Measurements from ENCODE around the gene ELAC2. TPM values are rescaled to one million over a fixed set of nuclear protein-coding genes. Genes with fewer than 3 reads are reported as not detected.

Gene ELAC2
- total and polyA plus RNA-seq, 11 donors, result 28.2 to 114 (median 66.8) TPM

DNA sequence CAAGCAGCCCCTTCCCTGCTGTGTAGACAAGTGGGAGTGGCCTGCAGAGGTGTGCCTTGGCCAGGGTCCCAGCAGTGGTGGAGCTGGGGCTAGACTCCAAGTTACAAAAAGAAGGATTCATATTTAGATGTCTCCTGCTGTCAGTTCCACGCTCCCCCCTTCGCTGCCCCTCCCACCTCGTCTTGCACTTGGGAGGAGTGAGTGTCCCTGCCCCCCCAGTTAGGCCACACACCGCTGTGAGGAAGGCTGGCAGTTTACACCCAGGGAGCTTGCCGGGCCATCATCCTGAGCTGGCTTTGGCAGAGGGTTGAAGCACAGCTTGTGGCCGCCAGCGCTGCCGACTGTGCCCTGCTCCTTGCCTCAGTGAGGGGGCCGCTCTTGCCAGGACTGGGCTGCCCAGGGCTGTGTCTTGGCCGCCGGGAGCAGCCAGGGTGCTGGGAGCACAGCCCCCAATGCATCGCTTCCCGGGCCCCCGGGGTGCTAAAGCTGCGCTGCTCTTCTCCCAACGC, 44.3 kb downstream of the ELAC2 start:
- 2 to 8% (median 2%) methylated on average over 14 to 16 of the region's 16 CpGs; no CpG with 5 or more reads in 1 of the 4 donors for WGBS, 4 donors
- intact Hi-C loops (cut with DNase I), result no loop called here
- peaks cover 0 to 13% (median 0%) of the 10 kb centered on the region in 12 donors for H3K4me1 ChIP-seq
- H3K36me3 ChIP-seq, result no peaks in the 10 kb centered on the region
- H3K27ac ChIP-seq, result peak overlapping the region in 1 of 12 donors; percentile 47
- H3K4me3 ChIP-seq, result peak overlapping the region in 11 of 12 donors; percentile 11 to 55 (median 44)
- TF ChIP-seq CTCF (IDR thresholded peaks at IDR 0.05), result no peak
- ATAC-seq, result peak; percentile 29 to 73 (median 68)
- no peaks in the 10 kb centered on the region for H3K9me3 ChIP-seq
- DNase-seq, result no peak
- H3K27me3 ChIP-seq, result peaks cover 0 to 15% (median 0%) of the 10 kb centered on the region in 9 donors

- 72 to 75% (median 73%) methylated on average over 11 of the region's 11 CpGs for WGBS, 4 donors
- intact Hi-C loops (cut with DNase I), result no loop called here
- ATAC-seq (no peak), DNase-seq (no peak)
- Histone ChIP-seq H3K9me3 (no peaks in the 10 kb centered on the region), H3K36me3 (no peaks in the 10 kb centered on the region), H3K27ac (no peak overlapping the region), H3K4me3 (no peak overlapping the region), H3K4me1 (peaks cover 0 to 5% (median 0%) of the 10 kb centered on the region in 12 donors), H3K27me3 (no peaks in the 10 kb centered on the region)
- TF ChIP-seq CTCF (IDR thresholded peaks at IDR 0.05) (no peak), POLR2A (IDR thresholded peaks at IDR 0.05) (no peak)
Measured at GRCh38 chr17:12967962-12968361, 49.9 kb downstream of the ELAC2 start.

GRCh38 chr17:12966413-12966812, 51.4 kb downstream of the ELAC2 start:
- TF ChIP-seq POLR2A (IDR thresholded peaks at IDR 0.05) (no peak), CTCF (IDR thresholded peaks at IDR 0.05) (no peak)
- no peak for ATAC-seq
- no peak overlapping the region for H3K27ac ChIP-seq
- peaks cover 0 to 5% (median 0%) of the 10 kb centered on the region in 12 donors for H3K4me1 ChIP-seq
- intact Hi-C loops (cut with DNase I), result no loop called here
- H3K4me3 ChIP-seq, result no peak overlapping the region
- H3K9me3 ChIP-seq, result no peaks in the 10 kb centered on the region
- no peaks in the 10 kb centered on the region for H3K36me3 ChIP-seq
- H3K27me3 ChIP-seq, result no peaks in the 10 kb centered on the region
- no peak for DNase-seq
- WGBS, 4 donors, result 85 to 96% (median 92%) methylated on average over 5 of the region's 5 CpGs

DNA sequence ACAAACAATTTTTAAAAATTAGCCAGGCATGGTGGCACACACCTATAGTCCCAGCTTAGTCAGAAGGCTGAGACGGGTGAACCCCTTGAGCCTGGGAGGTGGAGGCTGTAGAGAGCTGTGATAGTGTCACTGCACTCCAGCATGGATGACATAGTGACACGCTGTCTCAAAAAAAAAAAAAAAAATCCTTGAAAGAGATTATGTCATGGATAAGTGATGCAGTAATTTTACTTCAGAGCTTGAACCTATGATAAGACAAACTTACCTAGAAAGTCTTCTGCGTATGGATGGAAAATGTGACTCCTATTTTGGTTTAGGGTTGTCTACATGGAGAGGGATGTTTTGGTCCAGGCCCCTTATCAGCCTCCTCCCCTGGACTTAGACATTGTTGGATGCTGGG, 51.8 kb downstream of the ELAC2 start:
- WGBS, 4 donors, result 77 to 95% (median 87%) methylated on average over 3 of the region's 3 CpGs

More for the DNA sequence above, 51.8 kb downstream of the ELAC2 start:
- intact Hi-C loops (cut with DNase I), result no loop called here
- H3K9me3 ChIP-seq, result no peaks in the 10 kb centered on the region
- no peaks in the 10 kb centered on the region for H3K27me3 ChIP-seq
- ATAC-seq (no peak), DNase-seq (no peak)
- H3K36me3 ChIP-seq, result no peaks in the 10 kb centered on the region
- H3K4me1 ChIP-seq, result peaks cover 0 to 5% (median 0%) of the 10 kb centered on the region in 12 donors
- H3K27ac ChIP-seq, result no peak overlapping the region
- TF ChIP-seq CTCF (IDR thresholded peaks at IDR 0.05), result no peak
- TF ChIP-seq POLR2A (IDR thresholded peaks at IDR 0.05), result no peak
- no peak overlapping the region for H3K4me3 ChIP-seq
